SK-N-MC (cell line): Measurements from ENCODE around the gene HRH3.
A peak's percentile ranks its signal among the peaks of the same experiment; 100 is the strongest.

Source experiments
- DNase-seq: peaks from one replicate; pipeline ENCODE4 v3.0.0-alpha.2; 2011; ENCODE audit warnings: low read depth, low spot score
- H3K27ac ChIP-seq: fragments of 200-600 bp; sonication (generic); 2 replicates; pipeline ENCODE4 v1.5.1; 2016; ENCODE audit warnings: mixed run types
- H3K36me3 ChIP-seq: fragments of 200-600 bp; sonication (generic); 2 replicates; pipeline ENCODE4 v1.6.1; 2017; ENCODE audit warnings: antibody characterized with exemption, low read length, mixed read lengths; ENCODE audit not compliant: insufficient read depth
- H3K4me3 ChIP-seq: fragments of 200-600 bp; sonication (generic); 2 replicates; pipeline ENCODE4 v1.5.1; 2016
- H3K9ac ChIP-seq: fragments of 200-600 bp; sonication (generic); 2 replicates; pipeline ENCODE4 v1.8.0; 2017; ENCODE audit warnings: mixed run types, mixed read lengths; ENCODE audit not compliant: insufficient read length
- H3K9me3 ChIP-seq: fragments of 200-600 bp; sonication (generic); 2 replicates; pipeline ENCODE4 v1.6.1; 2017; ENCODE audit warnings: low read depth, mild to moderate bottlenecking, antibody characterized with exemption, low read length, moderate library complexity, mixed read lengths
- EZH2 ChIP-seq: fragments of 200-600 bp; sonication (generic); IDR thresholded peaks from one replicate; pipeline ENCODE4 v1.6.1; 2017; ENCODE audit warnings: antibody characterized with exemption
- FOXP2 ChIP-seq: optimal IDR thresholded peaks from 2 replicates; pipeline ENCODE3; 2011; ENCODE audit warnings: mild to moderate bottlenecking, moderate library complexity; ENCODE audit not compliant: insufficient read depth; ENCODE audit errors: extremely low read length, control extremely low read depth
- POLR2AphosphoS5 ChIP-seq: IDR thresholded peaks from 2 replicates; pipeline ENCODE4 v1.6.1; 2012; ENCODE audit warnings: mild to moderate bottlenecking, low read depth, low read length, borderline replicate concordance

The HRH3 gene

GRCh38 chr20:62195736-62196135 lies 24.3 kb downstream of the HRH3 start:
- H3K9ac ChIP-seq, result no peak overlapping the region
- peaks cover 30% of the 10 kb centered on the region for H3K36me3 ChIP-seq
- no peak for DNase-seq
- H3K9me3 ChIP-seq, result no peaks in the 10 kb centered on the region
- no peak overlapping the region for H3K27ac ChIP-seq
- H3K4me3 ChIP-seq, result no peak overlapping the region
- TF ChIP-seq POLR2AphosphoS5, result no peak
- no peak for TF ChIP-seq FOXP2
- no peak for TF ChIP-seq EZH2

- DNase-seq, result no peak
- Histone ChIP-seq H3K9me3 (no peaks in the 10 kb centered on the region), H3K4me3 (no peak overlapping the region), H3K27ac (no peak overlapping the region), H3K9ac (no peak overlapping the region), H3K36me3 (peaks cover 23% of the 10 kb centered on the region; the same call in 1 of the 2 replicates)
- no peak for TF ChIP-seq POLR2AphosphoS5
- TF ChIP-seq FOXP2, result no peak
- no peak for TF ChIP-seq EZH2
Measured at GRCh38 chr20:62195075-62195405, 25.0 kb downstream of the HRH3 start.

- H3K4me3 ChIP-seq, result no peak overlapping the region
- H3K36me3 ChIP-seq, result peaks cover 18% of the 10 kb centered on the region; the same call in 1 of the 2 replicates
Measured at GRCh38 chr20:62193079-62194025, 26.7 kb downstream of the HRH3 start.

GRCh38 chr20:62192635-62193034 lies 27.4 kb downstream of the HRH3 start:
- TF ChIP-seq FOXP2 (no peak), EZH2 (no peak), POLR2AphosphoS5 (no peak)
- H3K36me3 ChIP-seq, result peaks cover 11% of the 10 kb centered on the region; the same call in 1 of the 2 replicates
- no peaks in the 10 kb centered on the region for H3K9me3 ChIP-seq
- no peak overlapping the region for H3K9ac ChIP-seq
- DNase-seq, result no peak
- H3K27ac ChIP-seq, result no peak overlapping the region
- H3K4me3 ChIP-seq, result no peak overlapping the region

More at GRCh38 chr20:62193079-62194025, 26.7 kb downstream of the HRH3 start:
- TF ChIP-seq EZH2 (no peak), POLR2AphosphoS5 (no peak), FOXP2 (no peak)
- Histone ChIP-seq H3K27ac (no peak overlapping the region), H3K9me3 (no peaks in the 10 kb centered on the region), H3K9ac (no peak overlapping the region)
- no peak for DNase-seq

- Histone ChIP-seq H3K9ac (no peak overlapping the region), H3K4me3 (no peak overlapping the region), H3K27ac (no peak overlapping the region), H3K9me3 (no peaks in the 10 kb centered on the region), H3K36me3 (peaks cover 10% of the 10 kb centered on the region; the same call in 1 of the 2 replicates)
- DNase-seq, result no peak
- TF ChIP-seq EZH2 (no peak), FOXP2 (no peak), POLR2AphosphoS5 (no peak)
Measured at GRCh38 chr20:62191781-62192559, 28.1 kb downstream of the HRH3 start.

- DNase-seq, result no peak
- no peaks in the 10 kb centered on the region for H3K9me3 ChIP-seq
- TF ChIP-seq POLR2AphosphoS5 (no peak), EZH2 (no peak), FOXP2 (no peak)
- H3K27ac ChIP-seq, result no peak overlapping the region
- no peak overlapping the region for H3K4me3 ChIP-seq
- peaks cover 10% of the 10 kb centered on the region; the same call in 1 of the 2 replicates for H3K36me3 ChIP-seq
- no peak overlapping the region for H3K9ac ChIP-seq
Measured at GRCh38 chr20:62190639-62191411, 29.3 kb downstream of the HRH3 start.

GRCh38 chr20:62186887-62187866 lies 32.9 kb downstream of the HRH3 start:
- Histone ChIP-seq H3K27ac (0 out of 2 replicates have a peak overlapping the region, but pooled peaks have one; percentile 36), H3K4me3 (no peak overlapping the region), H3K9me3 (no peaks in the 10 kb centered on the region), H3K9ac (no peak overlapping the region), H3K36me3 (peaks cover 7% of the 10 kb centered on the region)
- no peak for DNase-seq
- no peak for TF ChIP-seq POLR2AphosphoS5
- TF ChIP-seq EZH2, result no peak
- no peak for TF ChIP-seq FOXP2
